Stimulated activated CD8-positive, alpha-beta memory T cell treated with anti-CD3 and anti-CD28 coated beads, Interleukin-15, amount 100 ng/mL, for 1 hour (primary cell): ENCODE results near the gene FBXL15.

Source experiments
- DNase-seq: peaks from one replicate; pipeline ENCODE4 v3.0.0-alpha.2; 2020; ENCODE audit warnings: low read depth

Gene FBXL15, protein sequence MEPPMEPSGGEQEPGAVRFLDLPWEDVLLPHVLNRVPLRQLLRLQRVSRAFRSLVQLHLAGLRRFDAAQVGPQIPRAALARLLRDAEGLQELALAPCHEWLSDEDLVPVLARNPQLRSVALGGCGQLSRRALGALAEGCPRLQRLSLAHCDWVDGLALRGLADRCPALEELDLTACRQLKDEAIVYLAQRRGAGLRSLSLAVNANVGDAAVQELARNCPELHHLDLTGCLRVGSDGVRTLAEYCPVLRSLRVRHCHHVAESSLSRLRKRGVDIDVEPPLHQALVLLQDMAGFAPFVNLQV

DNA sequence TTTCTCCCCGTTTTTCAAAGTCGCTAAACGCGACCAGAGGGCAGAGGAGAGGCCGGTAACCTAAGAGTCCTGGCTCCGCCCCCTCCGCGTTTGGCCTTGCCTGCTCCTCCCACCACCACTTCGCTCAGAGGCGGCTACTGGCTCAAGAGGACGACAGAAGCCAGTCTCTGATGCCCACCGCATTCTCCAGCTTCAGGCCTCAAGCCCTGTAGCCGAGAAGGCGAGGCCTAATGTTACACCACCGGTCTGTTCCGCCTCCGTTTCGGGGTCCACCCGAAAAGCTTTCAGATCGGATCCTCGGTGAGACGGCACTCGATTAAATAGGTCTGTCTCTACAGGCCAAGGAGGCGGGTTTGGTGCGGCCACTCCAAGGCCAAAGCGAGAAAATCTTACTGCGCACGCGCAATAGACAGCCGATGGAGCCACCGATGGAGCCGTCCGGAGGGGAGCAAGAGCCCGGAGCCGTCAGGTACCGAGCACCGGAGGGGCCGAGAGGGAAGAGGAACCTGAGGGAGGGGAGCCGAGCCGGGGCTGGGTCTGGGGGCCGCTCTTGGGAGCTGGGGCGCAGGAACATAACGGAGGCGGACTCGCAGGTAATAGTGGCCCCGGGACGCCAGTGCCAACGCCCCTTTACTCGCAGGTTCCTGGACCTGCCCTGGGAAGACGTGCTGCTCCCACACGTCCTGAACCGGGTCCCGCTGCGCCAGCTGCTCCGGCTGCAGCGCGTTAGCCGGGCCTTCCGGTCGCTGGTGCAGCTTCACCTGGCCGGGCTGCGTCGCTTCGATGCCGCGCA lies at the start of gene FBXL15:
Gene FBXL15, plus strand, starts transcription at position 123 of the 793 bp plus-strand sequence. Its CDS starts 294 bp downstream, at position 417.
- DNase-seq: peak; percentile 95

DNA sequence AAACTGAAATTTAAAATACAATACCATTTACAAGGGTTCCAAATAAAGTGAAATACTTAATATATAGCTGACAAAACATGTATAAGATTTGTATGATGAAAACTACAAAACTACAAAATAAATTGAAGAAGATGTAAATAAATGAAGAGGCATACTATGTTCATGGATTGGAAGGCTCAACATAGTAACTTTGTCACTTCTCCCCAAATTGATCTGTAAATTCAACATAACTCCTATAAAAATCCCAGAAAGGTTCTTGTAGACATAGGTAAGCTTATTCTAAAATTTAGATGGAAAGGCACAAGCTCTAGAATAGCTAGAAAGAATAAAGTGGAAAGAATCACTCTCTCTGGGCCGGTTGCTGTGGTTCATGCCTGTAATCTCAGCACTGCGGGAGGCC lies 49.3 kb upstream of the FBXL15 start:
- DNase-seq: no peak

DNA sequence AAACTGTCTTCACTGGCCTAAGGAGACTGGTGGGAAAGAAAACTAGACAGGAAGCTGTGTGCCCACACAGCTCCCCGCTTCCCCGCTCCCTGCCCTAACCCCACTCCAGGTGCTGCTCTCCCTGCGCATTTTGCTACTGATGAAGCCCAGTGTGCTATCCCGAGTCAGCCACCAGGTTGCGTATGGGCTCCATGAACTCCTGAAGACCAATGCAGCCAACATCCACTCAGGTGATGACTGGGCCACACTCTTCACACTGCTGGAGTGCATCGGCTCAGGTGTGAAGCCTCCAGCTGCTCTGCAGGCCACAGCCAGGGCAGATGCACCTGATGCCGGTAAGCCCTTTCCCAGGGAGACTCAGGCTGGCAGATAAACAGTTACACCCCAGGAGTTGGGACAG lies 45.4 kb upstream of the FBXL15 start:
- DNase-seq: no peak

GRCh38 chr10:102375867-102376266 lies 44.8 kb upstream of the FBXL15 start:
- no peak for DNase-seq

DNA sequence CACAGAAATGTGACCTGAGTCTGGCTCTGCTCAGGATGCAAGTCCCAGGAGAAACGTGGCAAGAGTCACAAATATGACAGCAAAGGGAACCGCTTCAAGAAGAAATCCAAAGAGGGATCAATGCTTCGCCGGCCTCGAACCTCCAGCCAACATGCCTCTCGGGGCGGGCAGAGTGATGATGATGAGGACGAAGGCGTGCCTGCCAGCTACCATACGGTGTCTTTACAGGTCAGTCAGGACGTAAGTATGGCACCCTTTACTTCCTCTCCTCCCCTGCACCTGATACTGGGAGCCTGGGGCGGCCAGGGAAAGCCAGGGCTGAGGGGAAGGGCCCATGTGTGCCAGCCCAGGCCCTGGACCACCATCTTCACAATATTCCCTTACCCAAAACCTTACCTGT lies 43.7 kb upstream of the FBXL15 start:
- DNase-seq: no peak

GRCh38 chr10:102379383-102379782 lies 41.3 kb upstream of the FBXL15 start:
- DNase-seq: no peak

DNA sequence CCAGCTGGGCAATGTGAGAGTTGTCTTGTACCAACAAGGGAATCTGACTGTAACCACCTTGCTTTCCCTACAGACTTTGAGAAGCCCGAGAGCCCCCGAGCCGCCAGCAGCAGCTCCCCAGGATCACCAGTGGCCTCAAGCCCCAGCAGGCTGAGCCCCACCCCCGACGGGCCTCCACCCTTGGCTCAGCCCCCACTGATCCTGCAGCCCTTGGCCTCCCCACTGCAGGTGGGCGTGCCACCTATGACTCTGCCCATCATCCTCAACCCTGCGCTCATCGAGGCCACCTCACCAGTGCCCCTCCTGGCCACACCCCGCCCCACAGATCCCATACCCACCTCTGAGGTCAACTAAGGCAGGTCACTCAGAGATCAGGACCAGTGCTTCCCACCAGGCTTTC lies 38.7 kb upstream of the FBXL15 start:
- DNase-seq: no peak

GRCh38 chr10:102382871-102383270 lies 37.8 kb upstream of the FBXL15 start:
- DNase-seq: no peak

GRCh38 chr10:102384053-102384452 lies 36.6 kb upstream of the FBXL15 start:
- no peak for DNase-seq

- DNase-seq: no peak
Observed at GRCh38 chr10:102384606-102385429, 35.8 kb upstream of the FBXL15 start.

DNA sequence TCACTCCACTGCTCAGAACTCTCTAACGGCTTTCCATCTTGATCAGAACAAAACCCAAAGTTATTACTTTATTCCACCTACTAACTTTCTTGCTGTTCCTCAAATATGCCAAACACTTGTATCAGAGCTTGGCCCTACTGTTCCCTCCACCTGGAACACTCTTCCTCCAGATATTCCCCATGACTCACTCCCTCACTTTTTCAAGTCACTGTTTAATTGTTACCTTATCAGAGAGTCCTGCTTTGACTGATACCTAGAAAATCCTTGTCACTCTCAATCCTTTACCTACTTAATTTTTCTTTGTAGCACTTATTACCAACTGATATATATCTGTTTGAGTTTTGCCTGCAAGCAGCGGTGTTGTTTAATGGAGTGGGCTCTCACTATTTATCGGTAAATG lies 30.7 kb upstream of the FBXL15 start:
- DNase-seq: no peak

DNA sequence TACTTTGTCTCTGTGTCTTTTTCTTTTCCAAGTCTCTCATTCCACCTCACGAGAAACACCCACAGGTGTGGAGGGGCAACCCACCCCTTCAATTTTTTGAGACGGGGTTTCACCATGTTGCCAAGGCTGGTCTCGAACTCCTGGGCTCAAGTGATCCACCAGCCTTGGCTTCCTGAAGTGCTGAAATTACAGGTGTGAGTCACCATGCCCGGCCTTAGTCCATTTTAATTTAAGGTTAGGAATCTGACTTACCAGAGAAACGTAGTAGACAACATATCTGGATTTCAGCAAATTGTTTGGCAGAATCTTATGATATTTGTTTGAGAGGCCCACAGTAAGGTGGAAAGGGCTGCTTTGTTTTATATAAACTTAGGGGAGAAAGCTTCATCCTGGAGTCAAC lies 28.3 kb upstream of the FBXL15 start:
- no peak for DNase-seq

- no peak for DNase-seq
Observed at GRCh38 chr10:102393411-102394078, 27.1 kb upstream of the FBXL15 start.

- DNase-seq: peak; percentile 100
Observed at GRCh38 chr10:102394079-102394800, 26.4 kb upstream of the FBXL15 start.

- no peak for DNase-seq
Observed at GRCh38 chr10:102394801-102395399, 25.7 kb upstream of the FBXL15 start.

GRCh38 chr10:102395400-102396316 lies 25.0 kb upstream of the FBXL15 start, which contains the start of gene NFKB2:
NFKB2 (plus strand) TSS chr10:102395705; CDS start chr10:102395960, 255 bp downstream.
- peak; percentile 85 for DNase-seq

GRCh38 chr10:102396317-102396650 lies 24.4 kb upstream of the FBXL15 start:
- no peak for DNase-seq

DNA sequence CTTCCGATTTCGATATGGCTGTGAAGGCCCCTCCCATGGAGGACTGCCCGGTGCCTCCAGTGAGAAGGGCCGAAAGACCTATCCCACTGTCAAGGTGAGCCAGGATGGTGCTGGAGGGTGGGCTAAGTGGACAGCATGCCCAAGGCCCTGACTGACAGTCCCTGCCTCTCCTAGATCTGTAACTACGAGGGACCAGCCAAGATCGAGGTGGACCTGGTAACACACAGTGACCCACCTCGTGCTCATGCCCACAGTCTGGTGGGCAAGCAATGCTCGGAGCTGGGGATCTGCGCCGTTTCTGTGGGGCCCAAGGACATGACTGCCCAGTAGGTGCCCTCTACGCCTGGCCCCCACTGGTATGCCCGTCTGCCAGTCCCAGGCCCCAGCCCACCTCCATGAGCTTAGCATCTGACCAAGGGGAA lies 23.9 kb upstream of the FBXL15 start:
- DNase-seq: no peak

GRCh38 chr10:102397222-102398171 lies 23.1 kb upstream of the FBXL15 start:
- DNase-seq: no peak
